Chondrocyte (in vitro differentiated cells): ENCODE data around the gene FAHD1. TPM values are rescaled to one million over a fixed set of nuclear protein-coding genes. Genes with fewer than 3 reads are reported as not detected.
A peak's percentile ranks its signal among the peaks of the same experiment; 100 is the strongest.

ENCODE experiments used
- DNase-seq: peaks from one replicate; pipeline ENCODE4 v3.0.0; 2021; ENCODE audit warnings: mixed read lengths, low spot score
- H3K27ac Mint-ChIP-seq: one replicate; pipeline ENCODE4 v1.8.0; 2021; ENCODE audit warnings: mild to moderate bottlenecking, moderate library complexity, mixed read lengths; ENCODE audit not compliant: unreplicated experiment
- H3K27me3 Mint-ChIP-seq: 2 replicates; pipeline ENCODE4 v1.8.0; 2021; ENCODE audit warnings: low read depth, mixed read lengths
- H3K36me3 Mint-ChIP-seq: 2 replicates; pipeline ENCODE4 v1.8.0; 2021; ENCODE audit warnings: low read depth, mixed read lengths
- H3K4me1 Mint-ChIP-seq: 2 replicates; pipeline ENCODE4 v1.8.0; 2021; ENCODE audit warnings: low read depth, mild to moderate bottlenecking, mixed read lengths
- H3K4me3 Mint-ChIP-seq: one replicate; pipeline ENCODE4 v1.8.0; 2021; ENCODE audit warnings: mild to moderate bottlenecking, moderate library complexity, mixed read lengths; ENCODE audit not compliant: unreplicated experiment
- H3K9me3 Mint-ChIP-seq: 2 replicates; pipeline ENCODE4 v1.8.0; 2021; ENCODE audit warnings: low read depth, mixed read lengths
- long read RNA-seq: library from polyadenylated mRNA; stranded (forward); transcript quantifications from one replicate; pipeline ENCODE4 v2.0.0, GENCODE V29; 2021
- total RNA-seq: library from RNA; stranded (reverse); gene quantifications from 3 replicates; pipeline ENCODE4 v1.2.1, GENCODE V29; 2021
- TF ChIP-seq, protein P1 (sequence below): fragments of 200-600 bp; sonication (generic); IDR thresholded peaks from 2 replicates; pipeline ENCODE4 v1.5.0; 2021; ENCODE audit warnings: antibody characterized with exemption, mild to moderate bottlenecking, moderate library complexity

The FAHD1 gene
- total RNA-seq: 25.8 to 27.1 TPM (median 25.9 TPM) in 3 replicates
- long read RNA-seq, transcript FAHD1-203 (1 exons, 1,974 nt): major isoform, 70 of 72 reads
- long read RNA-seq, partial matches to known transcripts: 0 of 72 reads
- long read RNA-seq, other reads (novel, unspliced or antisense): 2 of 72 reads

DNA sequence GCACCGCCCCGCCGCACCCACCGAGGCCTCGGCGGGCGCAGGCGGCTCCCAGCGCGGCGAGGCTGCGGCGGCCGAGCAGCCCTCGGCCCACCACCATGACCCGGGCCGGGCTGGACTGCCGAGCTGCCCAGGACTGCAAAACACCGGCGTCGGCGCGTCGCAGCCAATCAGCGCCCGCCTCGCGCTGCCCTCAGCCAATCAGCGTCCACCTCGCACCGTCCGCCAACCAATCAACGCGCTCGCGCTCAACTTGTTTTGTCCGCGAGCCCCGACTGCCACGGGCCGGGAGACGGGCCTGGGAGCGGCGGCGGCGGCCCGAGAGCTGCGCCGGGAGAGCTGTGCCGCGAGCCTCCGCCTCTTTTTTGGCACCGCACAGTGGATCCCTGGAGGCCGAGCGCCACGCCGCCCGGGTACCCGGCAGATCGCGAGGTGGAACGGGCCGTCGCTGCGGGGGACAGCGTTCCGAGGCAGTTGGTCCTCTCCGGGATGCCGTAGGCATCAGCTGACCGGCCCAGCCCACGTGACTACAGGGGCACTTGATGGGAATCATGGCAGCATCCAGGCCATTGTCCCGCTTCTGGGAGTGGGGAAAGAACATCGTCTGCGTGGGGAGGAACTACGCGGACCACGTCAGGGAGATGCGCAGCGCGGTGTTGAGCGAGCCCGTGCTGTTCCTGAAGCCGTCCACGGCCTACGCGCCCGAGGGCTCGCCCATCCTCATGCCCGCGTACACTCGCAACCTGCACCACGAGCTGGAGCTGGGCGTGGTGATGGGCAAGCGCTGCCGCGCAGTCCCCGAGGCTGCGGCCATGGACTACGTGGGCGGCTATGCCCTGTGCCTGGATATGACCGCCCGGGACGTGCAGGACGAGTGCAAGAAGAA is at the start of gene FAHD1, which contains the start of gene HAGH:
TSS of gene FAHD1 (plus strand) at position 516 of the 883 bp plus-strand sequence. CDS start at position 549, 33 bp downstream.
TSS of gene HAGH (minus strand) at position 135 of the 883 bp plus-strand sequence. CDS start at position 97, 38 bp downstream.
- Mint-ChIP-seq H3K27ac (peak within 1 kb of the TSS; percentile 93), H3K36me3 (peaks cover 2% of the 10 kb centered on the region), H3K27me3 (no peaks in the 10 kb centered on the region), H3K4me1 (peaks cover 51% of the 10 kb centered on the region), H3K4me3 (peak within 1 kb of the TSS; percentile 95), H3K9me3 (no peaks in the 10 kb centered on the region)
- TF ChIP-seq, protein P1, sequence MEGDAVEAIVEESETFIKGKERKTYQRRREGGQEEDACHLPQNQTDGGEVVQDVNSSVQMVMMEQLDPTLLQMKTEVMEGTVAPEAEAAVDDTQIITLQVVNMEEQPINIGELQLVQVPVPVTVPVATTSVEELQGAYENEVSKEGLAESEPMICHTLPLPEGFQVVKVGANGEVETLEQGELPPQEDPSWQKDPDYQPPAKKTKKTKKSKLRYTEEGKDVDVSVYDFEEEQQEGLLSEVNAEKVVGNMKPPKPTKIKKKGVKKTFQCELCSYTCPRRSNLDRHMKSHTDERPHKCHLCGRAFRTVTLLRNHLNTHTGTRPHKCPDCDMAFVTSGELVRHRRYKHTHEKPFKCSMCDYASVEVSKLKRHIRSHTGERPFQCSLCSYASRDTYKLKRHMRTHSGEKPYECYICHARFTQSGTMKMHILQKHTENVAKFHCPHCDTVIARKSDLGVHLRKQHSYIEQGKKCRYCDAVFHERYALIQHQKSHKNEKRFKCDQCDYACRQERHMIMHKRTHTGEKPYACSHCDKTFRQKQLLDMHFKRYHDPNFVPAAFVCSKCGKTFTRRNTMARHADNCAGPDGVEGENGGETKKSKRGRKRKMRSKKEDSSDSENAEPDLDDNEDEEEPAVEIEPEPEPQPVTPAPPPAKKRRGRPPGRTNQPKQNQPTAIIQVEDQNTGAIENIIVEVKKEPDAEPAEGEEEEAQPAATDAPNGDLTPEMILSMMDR: no peak
- DNase-seq: peak; percentile 97

DNA sequence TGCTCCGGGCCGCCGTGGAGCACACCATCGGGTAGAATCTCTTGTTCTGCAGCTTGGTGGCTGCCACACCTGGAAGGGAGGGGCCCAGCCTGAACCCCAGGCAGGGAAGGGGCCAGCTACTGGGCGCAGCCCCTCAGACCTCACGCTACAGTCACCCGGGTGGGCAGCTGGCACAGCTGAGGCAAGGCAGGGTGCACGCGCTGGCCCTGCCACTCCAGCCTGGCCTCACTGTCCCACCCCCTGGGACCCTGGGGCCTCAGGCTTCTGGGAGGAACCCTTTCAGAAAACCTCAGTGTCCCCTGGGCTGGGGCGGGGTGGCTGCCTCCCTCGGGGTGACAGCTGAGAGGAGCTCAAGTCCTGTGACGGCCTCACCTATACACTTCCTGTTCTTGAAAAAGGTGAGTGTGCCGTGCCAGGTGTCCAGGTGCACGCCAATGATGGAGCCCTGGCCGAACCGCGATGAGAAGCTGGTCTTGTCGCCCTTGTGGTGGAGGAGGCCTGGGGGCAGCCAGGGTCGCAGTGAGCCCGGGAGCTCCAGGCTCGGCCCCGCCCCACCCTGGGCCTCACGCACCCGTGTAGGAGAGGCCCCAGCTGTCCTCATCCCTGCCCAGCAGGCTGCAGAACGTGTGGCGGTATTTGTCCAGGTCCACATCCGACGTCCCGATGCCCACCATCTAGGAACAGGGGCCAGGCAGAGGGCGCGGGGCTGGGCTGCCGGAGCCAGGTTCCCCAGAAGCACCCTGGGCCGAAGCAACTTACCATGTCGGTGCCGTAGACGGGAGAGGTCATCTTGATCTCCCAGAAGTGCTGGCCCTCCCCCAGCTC is 49.4 kb upstream of the FAHD1 start:
- peaks cover 4% of the 10 kb centered on the region for H3K36me3 Mint-ChIP-seq
- no peak overlapping the region for H3K4me3 Mint-ChIP-seq
- H3K4me1 Mint-ChIP-seq: peaks cover 25% of the 10 kb centered on the region
- no peak for DNase-seq
- TF ChIP-seq, protein P1: no peak
- no peaks in the 10 kb centered on the region for H3K27me3 Mint-ChIP-seq
- H3K9me3 Mint-ChIP-seq: no peaks in the 10 kb centered on the region
- H3K27ac Mint-ChIP-seq: peak overlapping the region; percentile 17

DNA sequence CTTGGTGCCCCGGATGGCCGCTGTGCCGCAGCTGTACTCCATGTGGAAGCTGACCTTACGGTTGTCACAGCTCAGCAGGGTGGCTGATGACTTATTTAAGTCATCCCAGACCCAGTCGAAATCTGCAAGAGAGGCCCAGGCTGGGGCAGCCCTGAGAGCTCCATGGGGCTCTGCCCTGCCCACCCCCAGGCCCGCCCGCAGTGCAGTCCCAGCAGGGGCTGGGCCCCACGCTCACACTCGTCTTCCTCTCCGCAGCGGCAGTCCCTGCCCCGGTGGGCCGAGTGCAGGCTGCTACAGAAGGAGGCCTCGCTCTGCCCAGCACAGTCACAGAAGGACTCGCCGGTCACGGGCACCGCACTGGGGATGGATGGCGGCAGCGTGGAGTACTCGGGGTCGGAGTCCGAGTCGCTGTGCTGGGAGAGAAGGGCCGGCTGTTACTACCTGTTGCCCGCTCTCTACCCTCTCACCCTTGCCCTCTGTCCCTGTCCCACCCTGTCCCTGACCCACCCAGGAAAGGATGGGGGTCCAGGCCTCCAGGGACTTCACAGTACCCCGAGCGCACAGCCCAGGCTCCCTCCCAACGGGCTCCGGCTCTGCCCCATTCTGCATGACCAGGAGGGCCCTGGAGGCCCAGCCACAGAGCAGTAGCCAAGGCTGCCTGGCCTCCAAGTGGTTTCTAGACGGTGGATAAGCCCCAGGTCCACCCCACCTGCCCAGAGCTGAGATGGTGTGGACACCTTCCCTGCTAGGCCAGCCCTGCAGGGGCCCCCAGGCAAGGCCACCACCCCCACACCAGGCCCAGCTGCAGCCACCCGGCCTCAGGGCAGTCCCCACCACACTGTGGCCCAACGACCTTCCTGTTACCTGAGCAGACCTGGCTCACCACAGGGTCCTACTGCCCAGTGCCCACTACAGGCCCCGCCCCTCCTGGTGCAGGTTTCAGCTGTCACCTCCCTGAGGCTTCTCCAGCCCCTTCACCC is 48.5 kb upstream of the FAHD1 start:
- peaks cover 4% of the 10 kb centered on the region for H3K36me3 Mint-ChIP-seq
- peak overlapping the region; percentile 65 for H3K27ac Mint-ChIP-seq
- no peak for DNase-seq
- no peaks in the 10 kb centered on the region for H3K27me3 Mint-ChIP-seq
- peaks cover 28% of the 10 kb centered on the region for H3K4me1 Mint-ChIP-seq
- TF ChIP-seq, protein P1: no peak
- H3K9me3 Mint-ChIP-seq: no peaks in the 10 kb centered on the region
- no peak overlapping the region for H3K4me3 Mint-ChIP-seq

DNA sequence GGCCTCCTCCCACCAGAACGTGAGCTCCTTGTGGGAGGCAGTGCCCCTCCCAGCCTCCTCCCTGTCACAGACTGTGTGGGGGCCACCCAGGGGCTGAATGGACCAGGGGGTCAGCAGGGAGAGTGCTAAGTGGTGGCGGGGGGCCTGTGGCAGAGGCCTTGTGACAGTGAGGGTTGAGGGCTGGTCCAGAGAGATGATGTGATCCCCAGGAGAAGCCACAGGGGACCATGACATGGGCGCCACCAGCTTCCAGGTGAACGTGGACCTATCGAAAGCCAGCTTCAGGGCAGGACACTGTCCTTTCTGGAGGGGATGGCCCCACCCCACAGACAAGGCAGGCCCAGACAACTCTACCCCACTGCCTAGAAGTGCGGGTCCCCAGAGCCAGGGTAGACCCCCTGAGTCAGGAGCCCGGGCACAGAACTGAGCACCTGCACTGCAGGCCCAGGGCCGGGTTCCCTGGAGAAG is 47.7 kb upstream of the FAHD1 start:
- Mint-ChIP-seq H3K4me3 (no peak overlapping the region), H3K9me3 (no peaks in the 10 kb centered on the region), H3K36me3 (peaks cover 4% of the 10 kb centered on the region), H3K27ac (peak overlapping the region; percentile 65), H3K27me3 (no peaks in the 10 kb centered on the region), H3K4me1 (peaks cover 28% of the 10 kb centered on the region)
- DNase-seq: no peak
- TF ChIP-seq, protein P1: no peak
